T-helper 1 cell treated with Interleukin-12 subunit alpha and Interleukin-12 subunit beta and Interleukin-4 antibody, amounts not matched to agents 30 μg/mL and 1 μg/mL, for 36 hours (primary cell): ENCODE data around the gene CUBN.

Experiments used
- H3K27ac Mint-ChIP-seq: one replicate; pipeline ENCODE4 v1.8.0; 2021; ENCODE audit warnings: mild to moderate bottlenecking, mixed read lengths
- H3K27me3 Mint-ChIP-seq: one replicate; pipeline ENCODE4 v1.8.0; 2021; ENCODE audit warnings: low read depth, mixed read lengths
- H3K36me3 Mint-ChIP-seq: one replicate; pipeline ENCODE4 v1.8.0; 2021; ENCODE audit warnings: low read depth, mixed read lengths
- H3K4me1 Mint-ChIP-seq: one replicate; pipeline ENCODE4 v1.8.0; 2021; ENCODE audit warnings: low read depth, mixed read lengths
- H3K4me3 Mint-ChIP-seq: one replicate; pipeline ENCODE4 v1.8.0; 2021; ENCODE audit warnings: mild to moderate bottlenecking, moderate library complexity, mixed read lengths
- H3K9me3 Mint-ChIP-seq: one replicate; pipeline ENCODE4 v1.8.0; 2021; ENCODE audit warnings: mixed read lengths

Gene CUBN

GRCh38 chr10:16952610-16953009 is 177.0 kb downstream of the CUBN start:
- no peak overlapping the region for H3K4me3 Mint-ChIP-seq
- H3K36me3 Mint-ChIP-seq: no peaks in the 10 kb centered on the region
- H3K4me1 Mint-ChIP-seq: peaks cover 8% of the 10 kb centered on the region
- H3K27me3 Mint-ChIP-seq: peaks cover 30% of the 10 kb centered on the region
- no peaks in the 10 kb centered on the region for H3K9me3 Mint-ChIP-seq
- H3K27ac Mint-ChIP-seq: no peak overlapping the region

- H3K27ac Mint-ChIP-seq: no peak overlapping the region
- no peaks in the 10 kb centered on the region for H3K36me3 Mint-ChIP-seq
- no peaks in the 10 kb centered on the region for H3K9me3 Mint-ChIP-seq
- H3K27me3 Mint-ChIP-seq: peaks cover 28% of the 10 kb centered on the region
- H3K4me3 Mint-ChIP-seq: no peak overlapping the region
- H3K4me1 Mint-ChIP-seq: peaks cover 8% of the 10 kb centered on the region
These were observed 177.5 kb downstream of the CUBN start for GRCh38 chr10:16952080-16952479.

- H3K27ac Mint-ChIP-seq: no peak overlapping the region
- H3K4me3 Mint-ChIP-seq: no peak overlapping the region
- H3K9me3 Mint-ChIP-seq: no peaks in the 10 kb centered on the region
- no peaks in the 10 kb centered on the region for H3K36me3 Mint-ChIP-seq
- H3K4me1 Mint-ChIP-seq: peaks cover 8% of the 10 kb centered on the region
- H3K27me3 Mint-ChIP-seq: peaks cover 25% of the 10 kb centered on the region
These were observed 178.7 kb downstream of the CUBN start for GRCh38 chr10:16950656-16951601.

GRCh38 chr10:16949816-16950215 is 179.8 kb downstream of the CUBN start:
- Mint-ChIP-seq H3K36me3 (no peaks in the 10 kb centered on the region), H3K9me3 (no peaks in the 10 kb centered on the region), H3K4me1 (peaks cover 8% of the 10 kb centered on the region), H3K27me3 (peaks cover 17% of the 10 kb centered on the region), H3K27ac (no peak overlapping the region), H3K4me3 (no peak overlapping the region)

- peaks cover 8% of the 10 kb centered on the region for H3K4me1 Mint-ChIP-seq
- H3K4me3 Mint-ChIP-seq: no peak overlapping the region
- H3K27ac Mint-ChIP-seq: no peak overlapping the region
- no peaks in the 10 kb centered on the region for H3K36me3 Mint-ChIP-seq
- H3K9me3 Mint-ChIP-seq: no peaks in the 10 kb centered on the region
- peaks cover 12% of the 10 kb centered on the region for H3K27me3 Mint-ChIP-seq
These were observed 181.2 kb downstream of the CUBN start for GRCh38 chr10:16948361-16948760.

GRCh38 chr10:16947069-16947468 is 182.5 kb downstream of the CUBN start:
- Mint-ChIP-seq H3K27ac (no peak overlapping the region), H3K9me3 (no peaks in the 10 kb centered on the region), H3K4me1 (peaks cover 4% of the 10 kb centered on the region), H3K27me3 (peaks cover 11% of the 10 kb centered on the region), H3K4me3 (no peak overlapping the region), H3K36me3 (no peaks in the 10 kb centered on the region)

GRCh38 chr10:16945593-16945992 is 184.0 kb downstream of the CUBN start:
- H3K9me3 Mint-ChIP-seq: no peaks in the 10 kb centered on the region
- H3K4me3 Mint-ChIP-seq: no peak overlapping the region
- peaks cover 13% of the 10 kb centered on the region for H3K27me3 Mint-ChIP-seq
- H3K36me3 Mint-ChIP-seq: no peaks in the 10 kb centered on the region
- no peak overlapping the region for H3K27ac Mint-ChIP-seq
- no peaks in the 10 kb centered on the region for H3K4me1 Mint-ChIP-seq

GRCh38 chr10:16944986-16945385 is 184.6 kb downstream of the CUBN start:
- Mint-ChIP-seq H3K4me1 (no peaks in the 10 kb centered on the region), H3K36me3 (no peaks in the 10 kb centered on the region), H3K4me3 (no peak overlapping the region), H3K9me3 (no peaks in the 10 kb centered on the region), H3K27ac (no peak overlapping the region), H3K27me3 (peaks cover 14% of the 10 kb centered on the region)

GRCh38 chr10:16944402-16944801 is 185.2 kb downstream of the CUBN start:
- H3K36me3 Mint-ChIP-seq: no peaks in the 10 kb centered on the region

GRCh38 chr10:16943295-16944285 is 186.0 kb downstream of the CUBN start:
- H3K27ac Mint-ChIP-seq: no peak overlapping the region

More at GRCh38 chr10:16944402-16944801, 185.2 kb downstream of the CUBN start:
- Mint-ChIP-seq H3K9me3 (no peaks in the 10 kb centered on the region), H3K4me3 (no peak overlapping the region), H3K27me3 (peaks cover 11% of the 10 kb centered on the region), H3K27ac (no peak overlapping the region), H3K4me1 (no peaks in the 10 kb centered on the region)

GRCh38 chr10:16942381-16943078 is 187.1 kb downstream of the CUBN start:
- Mint-ChIP-seq H3K4me1 (no peaks in the 10 kb centered on the region), H3K4me3 (no peak overlapping the region), H3K9me3 (no peaks in the 10 kb centered on the region), H3K36me3 (no peaks in the 10 kb centered on the region), H3K27ac (no peak overlapping the region), H3K27me3 (peaks cover 12% of the 10 kb centered on the region)

More at GRCh38 chr10:16943295-16944285, 186.0 kb downstream of the CUBN start:
- Mint-ChIP-seq H3K9me3 (no peaks in the 10 kb centered on the region), H3K36me3 (no peaks in the 10 kb centered on the region), H3K4me3 (no peak overlapping the region), H3K27me3 (peaks cover 11% of the 10 kb centered on the region), H3K4me1 (no peaks in the 10 kb centered on the region)

GRCh38 chr10:16941870-16942269 is 187.7 kb downstream of the CUBN start:
- Mint-ChIP-seq H3K9me3 (no peaks in the 10 kb centered on the region), H3K4me1 (no peaks in the 10 kb centered on the region), H3K36me3 (no peaks in the 10 kb centered on the region), H3K27me3 (peaks cover 12% of the 10 kb centered on the region), H3K4me3 (no peak overlapping the region), H3K27ac (no peak overlapping the region)

- no peak overlapping the region for H3K4me3 Mint-ChIP-seq
- no peak overlapping the region for H3K27ac Mint-ChIP-seq
- peaks cover 12% of the 10 kb centered on the region for H3K27me3 Mint-ChIP-seq
- H3K9me3 Mint-ChIP-seq: no peaks in the 10 kb centered on the region
- no peaks in the 10 kb centered on the region for H3K36me3 Mint-ChIP-seq
- H3K4me1 Mint-ChIP-seq: no peaks in the 10 kb centered on the region
These were observed 188.5 kb downstream of the CUBN start for GRCh38 chr10:16941067-16941466.

- Mint-ChIP-seq H3K36me3 (no peaks in the 10 kb centered on the region), H3K27ac (no peak overlapping the region), H3K4me1 (no peaks in the 10 kb centered on the region), H3K27me3 (peaks cover 12% of the 10 kb centered on the region), H3K9me3 (no peaks in the 10 kb centered on the region), H3K4me3 (no peak overlapping the region)
These were observed 190.7 kb downstream of the CUBN start for GRCh38 chr10:16938952-16939351.
